Sigmoid colon (tissue), 7 donors: ENCODE data around the gene FAM168A. TPM values are rescaled to one million over a fixed set of nuclear protein-coding genes. Genes with fewer than 3 reads are reported as not detected.

Experiments
- DNase-seq: peaks from one replicate; pipeline ENCODE4 v3.0.0-alpha.2; 2019
- H3K27ac ChIP-seq, 4 donors: fragments of 200-600 bp; sonication (generic); one replicate each; pipeline ENCODE4 v1.5.1; 2016 to 2019; ENCODE audit warnings: mild to moderate bottlenecking in 1 of 4
- H3K27me3 ChIP-seq, 3 donors: fragments of 200-600 bp; sonication (generic); one replicate each; pipeline ENCODE4 v1.5.1; 2019; ENCODE audit warnings: mild to moderate bottlenecking in 1 of 3
- H3K36me3 ChIP-seq, 4 donors: fragments of 200-600 bp; sonication (generic); one replicate each; pipeline ENCODE4 v1.5.1; 2016 to 2019
- H3K4me1 ChIP-seq, 4 donors: fragments of 200-600 bp; sonication (generic); one replicate each; pipeline ENCODE4 v1.5.1; 2017 to 2019
- H3K4me3 ChIP-seq, 4 donors: fragments of 200-600 bp; sonication (generic); one replicate each; pipeline ENCODE4 v1.5.1; 2017 to 2019; ENCODE audit warnings: mild to moderate bottlenecking in 2 of 4, moderate library complexity in 1 of 4
- H3K9me3 ChIP-seq, 4 donors: fragments of 200-600 bp in 3 of 4; sonication (generic) in 3 of 4; one replicate each; pipeline versions ENCODE4 v1.5.1 to v1.6.1; 2013 to 2019
- EP300 ChIP-seq, 4 donors: sonication (generic); formaldehyde crosslinking; IDR thresholded peaks; one replicate each; pipeline ENCODE4 v1.6.1; 2017; ENCODE audit warnings: antibody characterized with exemption in 4 of 4
- POLR2A ChIP-seq, 2 donors: fragments of 450-650 bp; IDR thresholded peaks; one replicate each; pipeline ENCODE4 v1.6.1; 2016; ENCODE audit warnings: antibody characterized with exemption in 2 of 2, mild to moderate bottlenecking in 2 of 2, moderate library complexity in 2 of 2
- POLR2AphosphoS5 ChIP-seq, 4 donors: sonication (generic); formaldehyde crosslinking; IDR thresholded peaks; one replicate each; pipeline ENCODE4 v1.6.1; 2017; ENCODE audit warnings: antibody characterized with exemption in 4 of 4
- WGBS, 2 donors: extraction: QIAGEN DNeasy Blood & Tissue Kit; methylation state at CpG; one replicate each; pipeline ENCODE4 v1.1.7; 2013; 5-methylcytosine and 5-hydroxymethylcytosine counted together
- intact Hi-C: fragments of 100-400 bp; cut with DNase I; formaldehyde crosslinking; loops from one replicate; pipeline ENCODE4 v1.15.1; 2023
- polyA plus RNA-seq, 3 donors: library from polyadenylated mRNA; stranded (reverse); fragments of 200-250 nt; gene quantifications; one replicate each; pipeline ENCODE4 v1.2.3, GENCODE V29; 2013
- total RNA-seq, 4 donors: library from RNA; depleted of rRNA; stranded (reverse); fragments of >200 nt; gene quantifications; one replicate each; pipeline ENCODE4 v1.1.0, GENCODE V29; 2016
- TF ChIP-seq, protein P1 (sequence below), 4 experiments: fragments of 450-650 bp in 3 of 4; fragments of 200-600 bp in 1 of 4; IDR thresholded peaks; one replicate each; pipeline ENCODE4 v1.5.1; 2016 to 2019; ENCODE audit warnings: antibody characterized with exemption in 4 of 4, mild to moderate bottlenecking in 3 of 4, moderate library complexity in 2 of 4
- donor health status: healthy with polysubstance abuse.
- donor health status: Bipolar disorder and iron deficiency.
- donor health status: healthy.

FAM168A gene
- total and polyA plus RNA-seq, 7 donors, result 3.6 to 37.7 (median 20.7) TPM

DNA sequence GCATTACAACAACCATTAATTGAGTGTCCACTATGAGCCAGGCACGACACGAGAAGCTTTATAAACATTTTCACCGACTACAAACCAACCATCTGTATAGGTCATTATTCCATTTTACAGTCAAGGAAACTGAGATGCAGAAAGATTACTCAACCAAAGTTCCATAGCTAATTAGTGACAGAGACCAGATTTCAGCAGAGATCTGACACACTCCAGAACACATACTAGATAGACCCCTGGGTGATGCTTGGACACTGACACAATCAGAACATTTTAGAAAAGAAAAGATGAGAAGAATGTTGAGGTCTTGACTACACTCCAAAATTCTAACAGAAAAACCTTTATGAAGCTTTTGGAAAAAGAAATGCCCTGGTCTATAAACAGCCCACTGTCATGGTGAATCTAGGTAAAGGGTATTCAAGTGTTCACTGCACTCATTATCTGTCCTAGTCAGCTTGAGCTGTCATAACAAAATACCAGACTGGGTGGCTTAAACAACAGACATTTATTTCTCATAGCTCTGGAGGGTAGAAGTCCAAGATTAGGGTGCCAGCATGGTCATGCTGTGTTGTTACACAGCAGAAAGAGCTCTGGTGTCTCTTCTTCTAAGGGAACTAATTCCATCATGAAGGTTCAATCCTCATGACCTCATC is 132.8 kb downstream of the FAM168A start:
- Histone ChIP-seq H3K27ac (peak overlapping the region in 1 of 4 donors; percentile 19), H3K4me1 (peaks cover 0 to 34% (median 18%) of the 10 kb centered on the region in 4 donors), H3K27me3 (no peaks in the 10 kb centered on the region), H3K4me3 (no peak overlapping the region), H3K36me3 (no peaks in the 10 kb centered on the region), H3K9me3 (no peaks in the 10 kb centered on the region)
- intact Hi-C loops, result no loop called here
- DNase-seq, result no peak
- TF ChIP-seq, protein P1, sequence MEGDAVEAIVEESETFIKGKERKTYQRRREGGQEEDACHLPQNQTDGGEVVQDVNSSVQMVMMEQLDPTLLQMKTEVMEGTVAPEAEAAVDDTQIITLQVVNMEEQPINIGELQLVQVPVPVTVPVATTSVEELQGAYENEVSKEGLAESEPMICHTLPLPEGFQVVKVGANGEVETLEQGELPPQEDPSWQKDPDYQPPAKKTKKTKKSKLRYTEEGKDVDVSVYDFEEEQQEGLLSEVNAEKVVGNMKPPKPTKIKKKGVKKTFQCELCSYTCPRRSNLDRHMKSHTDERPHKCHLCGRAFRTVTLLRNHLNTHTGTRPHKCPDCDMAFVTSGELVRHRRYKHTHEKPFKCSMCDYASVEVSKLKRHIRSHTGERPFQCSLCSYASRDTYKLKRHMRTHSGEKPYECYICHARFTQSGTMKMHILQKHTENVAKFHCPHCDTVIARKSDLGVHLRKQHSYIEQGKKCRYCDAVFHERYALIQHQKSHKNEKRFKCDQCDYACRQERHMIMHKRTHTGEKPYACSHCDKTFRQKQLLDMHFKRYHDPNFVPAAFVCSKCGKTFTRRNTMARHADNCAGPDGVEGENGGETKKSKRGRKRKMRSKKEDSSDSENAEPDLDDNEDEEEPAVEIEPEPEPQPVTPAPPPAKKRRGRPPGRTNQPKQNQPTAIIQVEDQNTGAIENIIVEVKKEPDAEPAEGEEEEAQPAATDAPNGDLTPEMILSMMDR (IDR thresholded peaks at IDR 0.05), result no peak
- 87 to 91% methylated on average over 3 of the region's 3 CpGs for WGBS, 2 donors

GRCh38 chr11:73464347-73464746 is 133.6 kb downstream of the FAM168A start:
- Histone ChIP-seq H3K4me3 (no peak overlapping the region), H3K27ac (no peak overlapping the region), H3K9me3 (no peaks in the 10 kb centered on the region), H3K27me3 (no peaks in the 10 kb centered on the region), H3K4me1 (peaks cover 0 to 31% (median 18%) of the 10 kb centered on the region in 4 donors), H3K36me3 (no peaks in the 10 kb centered on the region)
- intact Hi-C loops, result no loop called here
- WGBS, 2 donors, result 87 to 89% methylated on average over 2 of the region's 2 CpGs
- DNase-seq, result no peak
- TF ChIP-seq EP300 (IDR thresholded peaks at IDR 0.05), result no peak
- TF ChIP-seq, protein P1 (IDR thresholded peaks at IDR 0.05), result no peak
- no peak for TF ChIP-seq POLR2A (IDR thresholded peaks at IDR 0.05)
- no peak for TF ChIP-seq POLR2AphosphoS5 (IDR thresholded peaks at IDR 0.05)

DNA sequence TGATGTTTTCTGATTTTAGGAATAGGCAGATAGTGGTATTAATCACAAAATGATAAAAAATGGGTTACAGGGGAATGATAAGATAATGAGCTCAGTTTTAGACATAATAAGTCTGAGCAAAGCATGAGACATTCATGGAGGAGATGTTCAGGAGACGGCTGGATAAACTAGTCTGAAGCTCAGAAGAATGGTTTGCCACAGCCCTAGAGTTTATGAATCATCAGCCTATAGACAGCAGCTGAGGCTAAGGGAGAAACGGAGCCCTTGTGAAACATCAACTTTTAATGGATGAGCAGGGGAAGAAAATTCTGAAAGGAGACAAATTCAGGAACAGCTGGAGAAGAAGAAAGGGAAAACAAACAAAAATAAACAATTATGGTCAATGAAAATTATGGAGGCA is 134.6 kb downstream of the FAM168A start:
- H3K36me3 ChIP-seq, result no peaks in the 10 kb centered on the region
- intact Hi-C loops, result no loop called here
- 81 to 88% methylated on average over 2 of the region's 2 CpGs for WGBS, 2 donors
- TF ChIP-seq EP300 (IDR thresholded peaks at IDR 0.05), result no peak
- TF ChIP-seq, protein P1 (IDR thresholded peaks at IDR 0.05), result no peak
- TF ChIP-seq POLR2AphosphoS5 (IDR thresholded peaks at IDR 0.05), result no peak
- TF ChIP-seq POLR2A (IDR thresholded peaks at IDR 0.05), result no peak
- no peak overlapping the region for H3K4me3 ChIP-seq
- no peak for DNase-seq
- no peaks in the 10 kb centered on the region for H3K27me3 ChIP-seq
- no peaks in the 10 kb centered on the region for H3K9me3 ChIP-seq
- peaks cover 0 to 31% (median 18%) of the 10 kb centered on the region in 4 donors for H3K4me1 ChIP-seq
- H3K27ac ChIP-seq, result no peak overlapping the region

DNA sequence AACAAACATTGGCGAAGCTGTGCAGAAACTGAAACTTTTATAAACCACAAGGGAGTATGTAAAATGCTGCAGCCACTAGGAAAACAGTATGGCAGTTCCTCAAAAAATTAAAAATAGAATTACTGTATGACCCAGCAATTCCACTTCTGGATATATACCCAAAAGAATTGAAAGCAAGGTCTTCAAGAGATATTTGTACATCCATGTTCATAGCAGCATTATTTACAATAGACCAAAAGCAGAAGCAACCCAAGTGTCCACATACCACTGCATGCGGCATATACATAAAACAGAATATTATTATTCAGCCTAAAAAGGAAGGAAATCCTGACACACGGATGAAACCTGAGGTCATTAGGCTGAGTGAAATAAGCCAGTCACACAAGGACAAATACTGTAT is 135.9 kb downstream of the FAM168A start:
- H3K36me3 ChIP-seq, result no peaks in the 10 kb centered on the region
- H3K4me3 ChIP-seq, result no peak overlapping the region
- peaks cover 0 to 25% (median 16%) of the 10 kb centered on the region in 4 donors for H3K4me1 ChIP-seq
- TF ChIP-seq EP300 (IDR thresholded peaks at IDR 0.05), result no peak
- TF ChIP-seq POLR2AphosphoS5 (IDR thresholded peaks at IDR 0.05), result no peak
- TF ChIP-seq POLR2A (IDR thresholded peaks at IDR 0.05), result no peak
- TF ChIP-seq, protein P1 (IDR thresholded peaks at IDR 0.05), result no peak
- no peak overlapping the region for H3K27ac ChIP-seq
- no peaks in the 10 kb centered on the region for H3K9me3 ChIP-seq
- intact Hi-C loops, result no loop called here
- no peak for DNase-seq
- H3K27me3 ChIP-seq, result no peaks in the 10 kb centered on the region
- WGBS, 2 donors, result 56 to 89% methylated on average over 3 of the region's 3 CpGs

- TF ChIP-seq, protein P1 (IDR thresholded peaks at IDR 0.05), result no peak
- TF ChIP-seq POLR2A (IDR thresholded peaks at IDR 0.05) (no peak), POLR2AphosphoS5 (IDR thresholded peaks at IDR 0.05) (no peak), EP300 (IDR thresholded peaks at IDR 0.05) (no peak)
- Histone ChIP-seq H3K4me3 (no peak overlapping the region), H3K27ac (no peak overlapping the region), H3K36me3 (no peaks in the 10 kb centered on the region), H3K9me3 (no peaks in the 10 kb centered on the region), H3K27me3 (no peaks in the 10 kb centered on the region), H3K4me1 (peaks cover 0 to 24% (median 15%) of the 10 kb centered on the region in 4 donors)
- WGBS, 2 donors, result 49 to 52% methylated on average over 2 of the region's 2 CpGs
- intact Hi-C loops, result no loop called here
- no peak for DNase-seq
Measured at GRCh38 chr11:73461335-73461840, 136.5 kb downstream of the FAM168A start.
